Midbrain (tissue), 1 donor: Measurements from ENCODE around the gene DLAT.

Source experiments
- DNase-seq: peaks from one replicate; lab custom pipeline; 2025; lab: John Stamatoyannopoulos, UW

The DLAT gene

GRCh38 chr11:112024773-112025678, at the start of gene DLAT:
TSS of gene DLAT (plus strand) at chr11:112025408. CDS start at chr11:112025473, 65 bp downstream.
- peak; percentile 87 for DNase-seq

GRCh38 chr11:111976119-111976766, 49.0 kb upstream of the DLAT start:
- no peak for DNase-seq

GRCh38 chr11:111976767-111977145, 48.5 kb upstream of the DLAT start:
- DNase-seq: no peak

- DNase-seq: peak; percentile 67
These were observed 47.8 kb upstream of the DLAT start for GRCh38 chr11:111977146-111978027.

GRCh38 chr11:111978028-111978771, 47.0 kb upstream of the DLAT start:
- DNase-seq: peak; percentile 72

- no peak for DNase-seq
These were observed 45.1 kb upstream of the DLAT start for GRCh38 chr11:111980062-111980461.

GRCh38 chr11:111981270-111981669, 43.9 kb upstream of the DLAT start:
- DNase-seq: peak; percentile 31

GRCh38 chr11:111982019-111982464, 43.2 kb upstream of the DLAT start:
- DNase-seq: peak; percentile 65

- DNase-seq: no peak
These were observed 42.5 kb upstream of the DLAT start for GRCh38 chr11:111982541-111983186.

GRCh38 chr11:111983187-111983986, 41.8 kb upstream of the DLAT start:
- DNase-seq: peak; percentile 72

GRCh38 chr11:111986589-111986988, 38.6 kb upstream of the DLAT start:
- DNase-seq: no peak

GRCh38 chr11:111990381-111990780, 34.8 kb upstream of the DLAT start:
- DNase-seq: no peak

- DNase-seq: no peak
These were observed 32.9 kb upstream of the DLAT start for GRCh38 chr11:111992206-111992855.

GRCh38 chr11:111996129-111996528, 29.1 kb upstream of the DLAT start:
- DNase-seq: no peak

GRCh38 chr11:111996669-111997068, 28.5 kb upstream of the DLAT start:
- peak; percentile 18 for DNase-seq

- no peak for DNase-seq
These were observed 26.1 kb upstream of the DLAT start for GRCh38 chr11:111999111-111999510.

GRCh38 chr11:112000703-112001102, 24.5 kb upstream of the DLAT start:
- no peak for DNase-seq

- DNase-seq: no peak
These were observed 22.6 kb upstream of the DLAT start for GRCh38 chr11:112002491-112003216.

- no peak for DNase-seq
These were observed 20.8 kb upstream of the DLAT start for GRCh38 chr11:112004389-112004788.
